GF-D8 (cell line): ENCODE results near the gene DNAJC10.

Experiments used
- DNase-seq: peaks from one replicate; lab custom pipeline; 2025; lab: John Stamatoyannopoulos, UW

Gene DNAJC10

DNA sequence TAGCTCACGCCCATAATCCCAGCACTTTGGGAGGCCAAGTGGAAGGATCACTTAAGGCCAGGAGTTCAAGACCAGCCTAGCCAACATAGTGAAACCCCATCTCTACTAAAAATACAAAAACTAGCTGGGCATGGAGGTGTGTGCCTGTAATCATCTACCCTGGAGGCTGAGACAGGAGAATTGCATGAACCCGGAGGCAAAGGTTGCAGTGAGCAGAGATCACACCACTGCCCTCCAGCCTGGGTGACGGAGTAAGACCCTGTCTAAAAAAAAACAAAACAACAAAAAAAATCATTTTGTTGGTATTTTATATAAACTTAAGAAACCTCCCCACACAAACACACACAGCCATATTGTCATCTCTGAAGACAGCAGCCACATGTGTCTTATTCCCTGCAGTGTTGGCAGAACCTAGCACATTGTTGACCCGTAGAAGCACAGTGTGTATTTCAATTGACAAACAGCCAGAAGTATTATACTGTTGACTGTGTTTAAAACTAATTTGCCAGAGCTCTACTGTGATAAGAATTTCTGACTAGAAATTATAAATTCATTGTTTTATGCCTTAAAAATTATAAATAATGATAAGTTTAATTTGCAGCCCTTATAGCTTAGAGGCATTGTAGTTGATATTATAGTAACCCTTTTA lies 68.1 kb downstream of the DNAJC10 start:
- no peak for DNase-seq

DNA sequence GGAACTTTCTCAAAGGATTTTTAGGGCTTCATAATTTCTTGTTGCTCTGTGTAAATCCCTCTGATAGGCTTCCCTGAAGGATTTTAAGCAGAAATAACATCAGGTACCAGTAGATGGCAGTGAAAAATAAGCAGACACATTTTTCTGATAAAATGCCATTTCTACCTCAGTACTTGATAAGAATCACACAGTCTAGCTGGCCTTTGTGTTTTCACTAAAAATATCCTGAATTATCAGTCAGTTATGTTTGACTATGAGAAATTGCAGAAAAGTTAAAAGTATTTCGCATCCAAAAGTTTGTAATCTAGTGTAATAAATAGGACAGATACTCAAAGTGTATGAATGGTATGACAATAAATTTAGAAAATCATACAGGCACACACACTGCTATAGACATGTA lies 68.7 kb downstream of the DNAJC10 start:
- no peak for DNase-seq

DNA sequence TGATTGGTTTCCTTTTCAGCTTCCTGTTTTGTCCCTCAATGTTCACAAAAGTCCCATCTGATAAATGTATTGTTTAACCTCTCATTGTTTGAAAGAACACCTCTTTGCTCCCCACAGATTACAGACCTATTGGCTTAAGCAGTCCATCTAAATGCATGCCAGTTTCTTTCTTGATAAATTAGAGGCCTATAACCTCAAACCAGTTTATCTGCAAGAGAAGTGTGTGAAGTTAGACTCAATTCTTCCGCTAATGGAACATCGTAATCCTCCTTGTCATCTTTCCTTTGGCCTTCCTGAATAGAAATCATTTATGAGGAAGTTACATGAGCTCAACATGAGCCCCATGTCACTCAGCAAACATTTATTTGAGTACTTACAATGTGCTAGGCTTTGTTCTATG lies 76.4 kb downstream of the DNAJC10 start:
- DNase-seq = no peak

DNA sequence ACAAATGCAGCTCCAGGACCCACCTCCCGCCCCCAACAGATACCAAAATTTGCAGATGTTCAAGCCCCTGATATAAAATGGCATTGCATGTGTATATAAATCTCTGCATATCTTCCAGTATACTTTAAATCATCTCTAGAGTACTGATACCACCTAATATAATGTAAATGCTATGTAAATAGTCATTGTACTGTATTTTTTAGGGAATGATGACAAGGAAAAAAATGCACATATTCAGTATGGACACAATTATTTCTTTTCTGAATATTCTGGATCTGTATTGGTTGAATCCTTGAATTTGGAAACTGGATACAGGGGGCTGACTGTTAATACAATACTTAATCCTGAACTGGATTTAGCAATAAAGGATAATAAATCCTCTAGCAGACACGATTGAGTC lies 82.7 kb downstream of the DNAJC10 start:
- DNase-seq = no peak

DNA sequence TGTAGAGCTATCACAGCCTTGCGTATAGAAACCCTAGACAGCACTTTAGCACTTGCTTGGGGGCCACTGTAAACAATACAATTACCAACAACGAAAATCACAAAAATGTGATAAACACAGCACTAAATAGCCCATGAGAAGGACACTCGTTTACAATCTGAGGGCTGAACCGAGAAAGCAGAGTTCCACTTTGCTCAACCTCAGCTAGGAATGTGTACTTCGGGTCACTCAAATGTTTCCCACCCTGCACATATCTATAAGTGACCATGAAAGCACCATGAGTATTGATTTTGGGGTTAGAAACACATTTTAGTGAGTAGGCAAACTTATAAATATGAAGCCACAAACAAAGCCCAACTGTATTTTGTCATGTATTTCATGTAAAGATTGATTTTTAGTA lies 88.1 kb downstream of the DNAJC10 start:
- DNase-seq = no peak

DNA sequence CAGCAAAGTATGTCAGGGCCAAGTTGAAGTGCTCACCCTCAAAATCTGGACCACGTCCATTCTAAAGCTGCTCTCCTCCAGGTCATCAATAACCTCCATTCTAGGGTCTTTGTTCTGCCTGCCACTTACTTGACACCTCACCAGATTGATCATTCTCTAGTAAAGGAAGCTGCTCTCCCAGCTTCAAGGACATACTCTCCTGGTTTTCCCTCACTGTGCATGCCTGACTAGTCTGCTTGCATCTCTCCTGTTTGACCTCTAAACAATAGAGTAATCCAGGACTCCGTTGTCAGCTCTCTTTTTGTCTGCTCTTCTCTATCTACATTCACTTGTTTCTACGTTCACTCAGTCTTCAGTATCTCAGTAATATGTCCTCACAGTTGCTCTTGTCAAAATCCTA lies 91.3 kb downstream of the DNAJC10 start:
- DNase-seq = no peak

DNA sequence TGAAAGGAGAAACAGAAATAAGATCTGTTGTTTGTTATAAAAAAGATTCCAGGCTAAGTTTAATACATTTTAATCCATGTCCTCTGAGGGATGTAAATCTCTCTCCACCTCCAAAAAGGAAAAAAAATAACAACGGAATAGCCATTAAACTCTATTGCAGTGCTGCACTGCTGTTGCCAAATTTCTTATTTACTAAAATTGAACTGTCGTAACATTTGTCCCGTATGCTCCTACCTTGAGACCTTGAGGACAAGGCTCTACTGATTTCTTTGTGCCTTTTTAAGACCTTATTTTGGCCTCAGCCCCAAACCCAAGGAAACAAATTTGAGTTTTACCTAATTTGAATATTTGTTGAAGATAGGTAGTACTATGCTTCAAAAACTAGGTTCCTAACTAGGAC lies 94.0 kb downstream of the DNAJC10 start:
- DNase-seq = no peak

DNA sequence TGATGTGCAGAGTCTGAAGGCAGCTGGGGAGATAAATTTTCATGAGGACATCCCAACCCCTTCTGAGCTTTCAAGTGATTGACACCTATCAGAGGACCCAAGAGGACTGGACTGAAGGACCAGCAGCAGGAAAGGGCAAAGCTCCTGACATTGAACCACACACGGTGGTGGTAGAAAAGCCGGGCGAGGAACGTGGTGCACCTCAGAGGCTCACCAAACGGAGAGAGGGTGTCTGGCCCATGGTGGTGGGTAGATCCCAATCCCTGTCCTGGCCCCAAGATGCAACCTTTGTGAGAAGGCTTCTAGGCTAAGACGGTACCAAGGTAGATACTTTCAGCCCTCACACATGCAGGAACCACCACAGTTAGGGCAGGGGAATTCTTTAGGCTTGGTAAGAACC lies 98.3 kb downstream of the DNAJC10 start:
- DNase-seq = no peak

DNA sequence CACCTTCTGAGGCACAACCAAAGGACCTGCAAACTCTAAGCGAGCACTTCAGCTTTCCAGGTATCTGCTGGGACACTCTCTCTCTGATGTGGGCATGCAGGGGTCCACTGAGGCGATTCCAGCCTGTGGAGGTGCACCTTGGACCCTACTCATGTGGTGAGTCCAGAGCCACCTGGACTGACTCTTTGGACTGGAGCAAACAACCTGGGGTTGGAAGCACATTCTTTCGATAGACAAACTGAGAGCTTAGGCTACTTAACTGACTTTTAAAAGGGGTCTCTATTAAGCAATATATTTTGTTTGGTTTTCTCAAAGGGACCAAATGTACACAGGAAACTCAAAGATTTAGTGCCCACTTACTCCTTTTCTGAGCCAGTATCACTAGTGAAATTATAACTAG lies 98.7 kb downstream of the DNAJC10 start:
- no peak for DNase-seq

DNA sequence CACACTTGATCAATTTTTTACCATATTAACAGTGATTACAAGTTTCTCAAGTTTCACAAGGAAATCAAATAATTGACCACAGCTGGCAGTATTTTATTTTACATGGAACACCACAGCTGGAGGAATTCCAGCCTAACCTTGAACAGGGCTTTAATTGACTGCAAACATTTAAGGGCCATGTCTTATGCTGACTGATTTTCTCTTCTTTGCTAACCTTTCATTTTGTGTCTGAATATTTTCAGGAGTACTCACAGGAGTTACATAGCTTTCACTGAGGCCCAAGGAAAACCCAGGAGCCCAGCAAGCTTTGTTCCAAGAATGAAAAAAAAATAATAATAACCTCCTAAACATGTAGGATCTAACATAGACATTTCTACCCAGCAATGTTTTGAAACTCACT lies 100.8 kb downstream of the DNAJC10 start:
- DNase-seq = no peak

DNA sequence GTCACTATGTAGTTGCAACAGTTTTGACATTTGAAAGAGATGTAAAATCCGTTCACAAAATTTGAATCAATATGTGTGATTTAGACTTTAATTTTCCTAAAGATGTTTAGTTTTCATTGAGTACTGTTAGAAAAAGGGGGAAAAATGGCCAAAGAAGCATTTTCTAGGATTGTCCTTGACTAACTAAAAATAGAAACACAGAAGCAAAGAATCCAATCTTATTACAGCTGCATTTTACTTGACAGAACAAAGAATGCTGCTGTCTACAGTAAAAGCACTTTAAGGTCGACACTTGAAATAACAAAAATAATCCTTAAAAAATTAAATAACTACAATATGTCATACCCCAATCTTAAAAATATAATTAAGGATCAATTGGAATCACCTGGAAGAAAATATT lies 101.5 kb downstream of the DNAJC10 start:
- no peak for DNase-seq

DNA sequence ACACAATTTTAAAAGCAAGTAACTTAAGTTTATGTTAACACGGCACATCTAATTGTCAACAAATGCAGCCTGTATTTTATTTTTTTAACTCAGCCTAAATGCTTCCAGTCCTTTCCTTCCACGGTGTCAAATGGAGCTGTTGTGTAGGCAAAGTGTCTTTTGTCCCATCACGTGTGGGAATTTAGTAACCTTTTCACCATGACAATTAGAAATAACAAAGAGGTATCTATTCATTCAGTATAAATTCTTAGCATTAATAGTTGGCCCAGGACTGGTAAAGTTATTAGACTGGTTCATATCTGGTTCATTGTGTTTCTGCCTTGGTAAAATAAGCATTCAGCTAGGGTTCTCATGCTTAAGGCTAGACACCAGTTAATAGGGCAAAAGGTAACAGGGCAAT lies 102.4 kb downstream of the DNAJC10 start:
- DNase-seq = no peak

DNA sequence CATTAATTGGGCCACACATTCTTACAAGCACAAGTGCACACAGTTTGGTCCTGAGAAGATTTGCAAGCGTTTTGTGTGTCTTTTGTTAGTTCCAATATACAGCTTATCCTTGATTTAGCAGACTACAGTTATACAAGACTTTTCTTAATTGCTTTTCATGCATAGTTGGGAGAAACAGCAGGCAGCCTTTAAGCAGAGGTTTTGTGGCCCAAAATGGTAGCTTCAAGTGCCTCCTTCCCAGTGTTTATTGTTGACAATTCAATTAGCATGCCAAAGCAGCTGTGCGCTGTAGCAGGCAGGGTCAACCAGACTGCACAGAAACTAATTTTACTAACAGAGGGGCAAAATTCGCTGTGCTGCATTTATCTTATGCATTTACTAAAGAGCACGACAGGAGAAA lies 102.9 kb downstream of the DNAJC10 start:
- no peak for DNase-seq

DNA sequence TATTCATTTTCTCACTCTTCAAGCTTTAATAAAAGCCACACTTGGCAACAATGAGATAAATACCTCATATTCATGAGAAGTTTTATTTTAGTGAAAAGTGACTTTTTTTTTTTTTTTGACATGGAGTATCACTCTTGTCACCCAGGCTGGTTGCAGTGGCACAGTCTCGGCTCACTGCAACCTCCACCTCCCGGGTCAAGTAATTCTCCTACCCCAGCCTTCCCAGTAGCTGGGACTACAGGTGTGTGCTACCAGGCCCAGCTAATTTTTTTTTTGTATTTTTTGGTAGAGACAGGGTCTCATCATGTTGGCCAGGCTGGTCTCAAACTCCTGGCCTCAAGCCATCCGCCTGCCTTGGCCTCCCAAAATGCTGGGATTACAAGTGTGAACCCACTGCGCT lies 103.4 kb downstream of the DNAJC10 start:
- DNase-seq = no peak

DNA sequence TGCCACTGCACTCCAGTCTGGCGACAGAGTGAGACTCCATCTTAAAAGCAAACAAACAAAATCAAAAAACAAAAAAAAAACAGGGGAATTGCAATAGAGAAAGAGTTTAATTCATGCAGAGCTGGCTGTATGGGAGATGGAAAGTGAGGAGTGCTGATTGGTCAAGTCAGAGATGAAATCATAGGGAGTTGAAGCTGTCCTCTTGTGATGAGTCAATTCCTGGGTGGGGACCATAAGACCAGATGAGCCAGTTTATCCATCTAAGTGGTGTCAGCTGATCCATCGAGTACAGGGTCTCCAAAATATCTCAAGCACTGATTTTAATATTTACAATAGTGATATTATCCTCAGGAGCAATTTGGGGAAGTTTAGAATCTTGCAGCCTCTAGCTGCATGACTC lies 105.1 kb downstream of the DNAJC10 start:
- DNase-seq = no peak

DNA sequence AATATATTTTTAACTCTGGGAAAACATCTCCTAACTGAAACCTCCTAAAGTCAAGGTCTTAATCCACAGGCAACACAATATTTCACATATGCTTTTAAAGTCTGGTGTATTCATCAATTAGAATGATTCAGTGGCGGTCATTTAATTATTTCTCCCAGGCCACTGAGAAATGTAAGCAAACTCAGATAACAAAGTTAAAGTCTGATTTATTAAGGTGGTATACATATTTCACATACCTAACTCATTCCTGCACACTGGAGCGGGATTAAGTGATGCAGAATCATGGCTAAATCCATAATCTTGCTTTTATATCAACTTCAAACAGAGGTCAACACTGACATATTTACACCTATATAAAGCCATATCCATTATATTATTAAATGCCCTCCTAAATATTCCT lies 106.7 kb downstream of the DNAJC10 start:
- no peak for DNase-seq

DNA sequence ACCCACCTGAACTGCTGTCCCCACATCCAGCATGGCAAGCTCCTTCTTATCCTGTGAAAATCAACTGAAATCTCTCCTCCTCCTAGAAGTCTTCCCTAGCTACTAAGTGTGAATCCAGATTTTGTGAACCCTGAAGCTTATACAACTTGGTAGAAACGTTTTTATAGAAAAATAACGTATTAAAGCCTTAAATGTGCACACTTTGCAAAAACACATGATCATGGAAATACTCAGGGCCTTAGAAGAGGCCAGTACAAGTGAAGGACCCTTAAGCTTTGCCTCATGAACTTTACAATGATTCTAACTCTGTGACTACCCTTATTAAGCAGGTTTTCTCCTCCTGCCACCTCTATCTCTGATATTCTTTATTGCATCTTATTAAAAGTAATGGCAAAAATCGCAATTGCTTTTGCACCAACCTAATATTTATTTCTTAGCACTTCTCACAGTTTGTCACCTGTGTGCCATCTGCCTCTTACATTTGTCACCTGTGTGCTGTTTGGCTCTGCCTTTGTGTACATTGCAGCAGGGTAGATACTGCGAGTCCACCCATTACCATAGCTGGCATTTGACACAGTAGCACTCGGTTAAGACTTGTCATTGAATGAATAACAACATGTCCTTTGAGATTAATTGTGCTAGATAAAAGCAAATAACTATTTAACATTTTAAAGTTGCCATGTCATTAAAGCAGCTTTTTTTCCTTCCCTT lies 108.2 kb downstream of the DNAJC10 start:
- no peak for DNase-seq

DNA sequence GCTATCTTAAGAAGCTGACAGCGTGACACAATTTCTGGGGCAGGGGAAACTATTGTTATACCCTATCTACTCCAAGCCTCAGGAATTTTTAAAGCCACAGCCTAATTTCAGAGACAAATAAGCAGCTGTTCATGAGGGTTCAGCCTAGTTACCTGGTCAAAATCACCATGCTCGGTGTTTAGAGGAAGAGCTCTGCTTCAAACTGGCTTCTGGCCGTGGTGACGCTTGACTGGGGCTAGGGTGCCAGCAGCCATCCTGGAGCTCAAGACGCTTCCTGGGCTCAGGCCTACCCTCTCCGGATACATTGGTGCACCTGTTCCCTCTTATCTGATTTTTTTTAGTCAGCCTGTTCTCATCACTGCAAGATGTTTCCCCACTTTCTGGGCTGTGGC lies 108.7 kb downstream of the DNAJC10 start:
- DNase-seq = no peak

DNA sequence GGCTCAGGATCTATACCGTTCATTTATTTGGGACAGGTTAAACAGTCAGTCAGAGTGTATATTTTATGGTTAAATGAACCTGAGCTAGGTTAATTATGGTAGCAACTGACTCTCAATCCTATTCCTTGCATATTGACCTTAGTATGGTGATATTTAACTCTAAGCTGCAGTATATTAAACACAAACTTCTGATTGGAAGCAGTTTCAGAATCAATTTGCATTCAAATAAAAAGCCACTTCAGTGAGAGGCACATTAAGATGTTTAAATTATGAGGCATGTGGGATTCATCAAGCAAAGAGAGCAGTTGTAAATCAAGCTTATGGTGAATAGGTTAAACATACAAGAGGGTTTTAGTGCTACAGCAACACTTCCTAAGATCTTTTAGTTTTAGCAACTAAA lies 110.0 kb downstream of the DNAJC10 start:
- no peak for DNase-seq

DNA sequence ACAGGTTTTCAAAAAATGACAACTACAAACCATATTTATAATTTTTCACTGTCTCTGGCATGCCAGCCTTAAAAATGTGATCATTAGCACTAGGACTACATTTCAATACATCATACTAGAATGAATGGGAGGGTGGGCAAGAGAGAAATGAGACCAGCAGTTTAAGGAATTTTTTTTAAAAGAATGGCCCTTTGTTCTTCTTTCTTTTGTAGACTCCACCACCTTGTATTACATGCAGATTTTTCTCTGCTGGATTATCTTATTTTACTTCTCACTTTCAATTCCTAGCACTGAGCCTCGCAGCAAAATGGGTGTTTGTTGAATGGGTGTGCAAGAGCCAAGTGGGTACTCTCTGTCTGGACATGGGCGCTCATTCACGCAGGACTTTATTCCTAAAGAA lies 110.4 kb downstream of the DNAJC10 start:
- DNase-seq = no peak

DNA sequence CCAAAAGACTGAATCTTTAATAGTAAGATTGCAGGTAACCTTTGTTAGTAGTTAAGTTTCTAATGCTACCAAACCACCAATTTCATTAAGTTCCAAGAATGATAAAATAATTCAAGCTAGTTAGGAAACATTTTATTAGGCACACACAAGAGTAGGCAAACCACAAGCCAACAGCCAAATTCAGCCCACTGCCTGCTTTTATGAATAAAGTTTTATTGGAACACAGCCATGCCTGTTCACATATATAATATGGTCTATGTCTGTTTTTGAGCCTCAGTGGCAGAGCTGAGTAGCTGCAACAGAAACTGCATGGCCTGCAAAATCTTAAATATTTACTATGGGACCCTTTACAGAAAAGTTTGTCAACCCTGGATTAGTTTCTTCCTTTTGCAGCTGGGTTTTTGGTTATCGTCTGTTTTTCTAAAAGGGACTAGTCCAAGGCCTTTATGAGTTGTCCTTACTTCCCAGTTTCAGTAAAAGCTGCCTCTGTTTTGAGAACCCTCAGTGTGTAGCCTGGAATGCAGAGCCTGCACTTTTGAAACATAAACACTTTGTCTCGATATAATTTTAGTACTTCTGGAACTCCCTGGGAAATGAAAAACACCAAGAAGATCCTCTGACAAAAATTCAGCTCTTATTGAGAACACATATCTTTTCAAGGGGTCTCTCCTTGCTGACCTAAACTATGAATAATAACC lies 111.3 kb downstream of the DNAJC10 start:
- DNase-seq = no peak

DNA sequence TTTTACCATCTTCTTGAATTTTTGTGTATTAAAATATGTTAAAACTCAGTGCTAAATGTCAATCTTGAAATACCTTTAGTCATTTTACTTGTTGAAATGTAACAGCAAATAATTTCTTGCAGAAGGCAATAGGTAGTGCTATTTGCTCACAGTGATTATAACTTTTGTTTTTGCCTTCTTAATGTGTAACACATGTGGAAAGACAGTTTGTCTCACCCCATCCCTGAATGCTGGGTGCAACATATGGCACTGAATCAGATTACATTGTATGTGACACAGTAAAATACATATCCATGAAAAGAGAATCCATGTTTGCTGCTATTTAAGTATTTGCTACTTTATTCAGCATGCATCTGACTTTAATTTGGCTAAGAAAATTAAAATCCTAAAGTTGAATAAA lies 115.0 kb downstream of the DNAJC10 start:
- DNase-seq = no peak

DNA sequence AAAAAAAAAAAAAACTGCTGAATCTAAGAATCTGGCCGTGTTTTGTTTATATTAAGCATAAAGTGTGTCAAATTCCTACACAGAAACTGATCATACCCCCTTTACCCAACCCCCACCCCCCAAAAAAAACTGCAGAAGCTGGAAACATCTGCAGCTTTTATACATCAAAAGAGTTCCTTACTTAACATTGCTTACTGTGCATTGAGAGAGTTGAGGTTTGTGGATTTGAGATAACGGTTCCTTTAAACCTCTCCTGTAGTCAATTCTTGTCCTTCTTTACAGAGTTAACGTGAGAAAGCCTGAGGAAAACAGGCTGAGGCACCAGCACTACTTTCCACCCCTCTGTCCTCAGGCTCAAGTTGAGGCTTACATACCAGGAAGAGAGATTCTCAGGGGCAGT lies 115.9 kb downstream of the DNAJC10 start:
- no peak for DNase-seq
